Heart left ventricle (tissue), 16 donors: ENCODE results near the gene USP47. TPM values are rescaled to one million over a fixed set of nuclear protein-coding genes. Genes with fewer than 3 reads are reported as not detected.

Experiments
- ATAC-seq, 4 donors: fragments of 200-7000 bp; cut with Tn5 transposase; one replicate each; pipeline ENCODE4 v1.9.1; 2020 to 2022; ENCODE audit warnings: moderate library complexity in 4 of 4, mild to moderate bottlenecking in 3 of 4, moderate number of reproducible peaks in 1 of 4
- DNase-seq, 5 donors: peaks; one replicate each; pipeline ENCODE4 v3.0.0-alpha.2; 2020
- H3K27ac ChIP-seq, 12 donors: fragments of 200-600 bp; sonication (generic) in 4 of 12; one replicate each; pipeline versions ENCODE4 v1.5.0 to v1.8.0; 2016 to 2022; ENCODE audit warnings: mild to moderate bottlenecking in 2 of 12
- H3K27me3 ChIP-seq, 9 donors: fragments of 200-600 bp; sonication (generic) in 2 of 9; one replicate each; pipeline versions ENCODE4 v1.5.1 to v1.8.0; 2016 to 2022; ENCODE audit warnings: mild to moderate bottlenecking in 3 of 9
- H3K36me3 ChIP-seq, 9 donors: fragments of 200-600 bp; sonication (generic) in 2 of 9; one replicate each; pipeline versions ENCODE4 v1.5.0 to v1.8.0; 2018 to 2022; ENCODE audit warnings: mild to moderate bottlenecking in 2 of 9
- H3K4me1 ChIP-seq, 12 donors: fragments of 200-600 bp; sonication (generic) in 4 of 12; one replicate each; pipeline versions ENCODE4 v1.5.0 to v1.8.0; 2016 to 2022; ENCODE audit warnings: mild to moderate bottlenecking in 3 of 12
- H3K4me3 ChIP-seq, 12 donors: fragments of 200-600 bp; sonication (generic) in 4 of 12; one replicate each; pipeline versions ENCODE4 v1.5.0 to v1.8.0; 2017 to 2022; ENCODE audit warnings: mild to moderate bottlenecking in 9 of 12, moderate library complexity in 4 of 12
- H3K9me3 ChIP-seq, 12 donors: fragments of 200-600 bp; sonication (generic) in 4 of 12; one replicate each; pipeline versions ENCODE4 v1.5.0 to v1.8.0; 2016 to 2022; ENCODE audit warnings: mild to moderate bottlenecking in 1 of 12
- CTCF ChIP-seq, 12 donors: fragments of 200-600 bp; sonication (generic) in 4 of 12; IDR thresholded peaks; one replicate each; pipeline versions ENCODE4 v1.5.0 to v1.8.0; 2018 to 2022; ENCODE audit warnings: antibody characterized with exemption in 12 of 12, mild to moderate bottlenecking in 5 of 12
- POLR2A ChIP-seq, 2 donors: fragments of 450-650 bp; IDR thresholded peaks; one replicate each; pipeline ENCODE4 v1.6.1; 2017; ENCODE audit warnings: antibody characterized with exemption in 2 of 2, mild to moderate bottlenecking in 2 of 2, moderate library complexity in 2 of 2
- WGBS, 4 donors: extraction: QIAGEN DNeasy Blood & Tissue Kit in 2 of 4; methylation state at CpG; one replicate each; pipeline versions ENCODE4 v1.1.5 to v1.1.7; 2013 to 2018; 5-methylcytosine and 5-hydroxymethylcytosine counted together
- intact Hi-C, 10 donors: fragments of 100-400 bp; cut with DNase I; formaldehyde crosslinking; loops; one replicate each; pipeline versions ENCODE4 v1.11.1 to v1.14.2; 2022
- polyA plus RNA-seq, 2 donors: library from polyadenylated mRNA; stranded (reverse); fragments of 200-250 nt; gene quantifications; one replicate each; pipeline ENCODE4 v1.2.3, GENCODE V29; 2013
- total RNA-seq, 9 donors: library from RNA; depleted of rRNA in 2 of 9; stranded (reverse); fragments of >200 nt in 2 of 9; fragmentation: NEBNext Ultra II Directional in 3 of 9; extraction: Animal tissue kit (Norgen Biotek cat#: 25700) in 3 of 9; gene quantifications; one replicate each; pipeline versions ENCODE4 v1.1.0 to v1.2.4, GENCODE V29; 2016 to 2023
- donor health status: ischemic (EF 13 %, LVEDD 7.1; RV severe dilation, severe dysfunction).
- donor health status: healthy with polysubstance abuse.
- donor health status: DM: no; HTN: yes; CAD: no.
- donor health status: DM: no; HTN: no; CAD: no.
- donor health status: ischemic (EF 25% LVEDD 6.9; RV normal size, moderate dysfunction).
- donor health status: ischemic (EF 25% LVEDD 5.7; RV mildly dilated, moderate dysfunction).
- donor health status: healthy.
- donor health status: DM: yes; HTN: yes; CAD: no.
- donor health status: ischemic (EF 35%, LVEDD 5.7; RV mildly dilated, moderate dysfunction).
- donor health status: nonischemic (EF 11% LVEDD 7.7; RV severe dilation, severe dysfunction).
- donor health status: DM: yes; HTN: yes; CAD: no.
- donor health status: PGD.
- donor health status: ischemic (EF 29% LVEDD 5.4; RV normal size, mild dysfunction).
- donor health status: nonischemic (EF 23%, LVEDD 6.1; RV moderate dilation, normal function).

USP47 gene
- total and polyA plus RNA-seq, 11 donors, result 26.2 to 89.6 (median 54.3) TPM

GRCh38 chr11:11814614-11815452 is 26.9 kb upstream of the USP47 start:
- H3K4me1 ChIP-seq, result peaks cover 0 to 16% (median 0%) of the 10 kb centered on the region in 12 donors
- no peak overlapping the region for H3K4me3 ChIP-seq
- no peak overlapping the region for H3K27ac ChIP-seq
- H3K36me3 ChIP-seq, result no peaks in the 10 kb centered on the region
- no peaks in the 10 kb centered on the region for H3K27me3 ChIP-seq
- intact Hi-C loops, result no loop called here
- peaks cover 0 to 4% (median 0%) of the 10 kb centered on the region in 12 donors for H3K9me3 ChIP-seq
- DNase-seq (no peak), ATAC-seq (no peak)
- WGBS, 4 donors, result 86 to 91% (median 88%) methylated on average over 7 of the region's 7 CpGs
- no peak for TF ChIP-seq CTCF (IDR thresholded peaks at IDR 0.05)

GRCh38 chr11:11816511-11817314 is 25.1 kb upstream of the USP47 start:
- 68 to 86% (median 78%) methylated on average over 2 of the region's 2 CpGs for WGBS, 4 donors
- Histone ChIP-seq H3K27me3 (no peaks in the 10 kb centered on the region), H3K27ac (no peak overlapping the region), H3K4me1 (peaks cover 0 to 10% (median 0%) of the 10 kb centered on the region in 12 donors), H3K4me3 (no peak overlapping the region), H3K9me3 (peaks cover 0 to 4% (median 0%) of the 10 kb centered on the region in 12 donors), H3K36me3 (no peaks in the 10 kb centered on the region)
- intact Hi-C loops, result no loop called here
- TF ChIP-seq CTCF (IDR thresholded peaks at IDR 0.05) (no peak), POLR2A (IDR thresholded peaks at IDR 0.05) (no peak)
- DNase-seq (no peak), ATAC-seq (no peak)

- ATAC-seq (no peak), DNase-seq (no peak)
- H3K27ac ChIP-seq, result no peak overlapping the region
- H3K27me3 ChIP-seq, result no peaks in the 10 kb centered on the region
- TF ChIP-seq CTCF (IDR thresholded peaks at IDR 0.05) (no peak), POLR2A (IDR thresholded peaks at IDR 0.05) (no peak)
- intact Hi-C loops, result no loop called here
- peaks cover 0 to 4% (median 0%) of the 10 kb centered on the region in 12 donors for H3K9me3 ChIP-seq
- WGBS, 4 donors, result 94 to 97% (median 95%) methylated on average over 5 of the region's 5 CpGs
- peaks cover 0 to 8% (median 0%) of the 10 kb centered on the region in 12 donors for H3K4me1 ChIP-seq
- H3K36me3 ChIP-seq, result no peaks in the 10 kb centered on the region
- no peak overlapping the region for H3K4me3 ChIP-seq
Measured at GRCh38 chr11:11817957-11818356, 23.8 kb upstream of the USP47 start.

GRCh38 chr11:11818529-11819121 is 23.1 kb upstream of the USP47 start:
- TF ChIP-seq CTCF (IDR thresholded peaks at IDR 0.05), result no peak
- TF ChIP-seq POLR2A (IDR thresholded peaks at IDR 0.05), result no peak
- Histone ChIP-seq H3K9me3 (peaks cover 0 to 4% (median 0%) of the 10 kb centered on the region in 12 donors), H3K4me3 (no peak overlapping the region), H3K36me3 (no peaks in the 10 kb centered on the region), H3K27me3 (no peaks in the 10 kb centered on the region), H3K27ac (no peak overlapping the region), H3K4me1 (peaks cover 0 to 4% (median 0%) of the 10 kb centered on the region in 12 donors)
- DNase-seq, result no peak
- 80 to 91% (median 90%) methylated on average over 2 of the region's 2 CpGs for WGBS, 4 donors
- ATAC-seq, result peak in 1 of 4 donors; percentile 22
- intact Hi-C loops, result no loop called here
